PC-3 (cell line): ENCODE results near the gene TP53. TPM values are rescaled to one million over a fixed set of nuclear protein-coding genes. Genes with fewer than 3 reads are reported as not detected.

ENCODE experiments used
- ATAC-seq: fragments of 200-7000 bp; cut with Tn5 transposase; 2 replicates; pipeline ENCODE4 v1.9.1; 2020; ENCODE audit warnings: mild to moderate bottlenecking, moderate library complexity
- BruUV-seq: library from RNA; stranded (reverse); fragments of 400-500 nt; replicated peaks from 2 replicates; lab custom pipeline; 2021; lab: Mats Ljungman, UMichigan
- CTCF ChIA-PET: fragments of 300-600 bp; sonication (Branson Sonifier 250); formaldehyde crosslinking; loops from one replicate; lab custom pipeline; 2022; ENCODE audit warnings: antibody characterized with exemption; lab: Charles Lee
- POLR2A ChIA-PET: fragments of 300-600 bp; sonication (Branson Sonifier 250); formaldehyde crosslinking; loops from one replicate; lab custom pipeline; 2022; ENCODE audit warnings: antibody characterized with exemption; ENCODE audit not compliant: unreplicated experiment; lab: Charles Lee
- DNase-seq: peaks from one replicate; pipeline ENCODE4 v3.0.0-alpha.2; 2015
- H2AFZ ChIP-seq: fragments of 300-600 bp; sonication (generic); 2 replicates; pipeline ENCODE4 v1.6.0; 2016; ENCODE audit warnings: antibody characterized with exemption, low read length
- H3F3A ChIP-seq: fragments of 300-600 bp; sonication (generic); one replicate; pipeline ENCODE4 v1.6.0; 2017; ENCODE audit warnings: antibody characterized with exemption, low read length, control low read depth, mild to moderate bottlenecking; ENCODE audit not compliant: unreplicated experiment
- H3K27ac ChIP-seq: fragments of 300-600 bp; sonication (generic); 2 replicates; pipeline ENCODE4 v1.5.1; 2016; ENCODE audit warnings: mild to moderate bottlenecking, low read length
- H3K27me3 ChIP-seq: fragments of 300-600 bp; sonication (generic); 2 replicates; pipeline ENCODE4 v1.6.1; 2016; ENCODE audit warnings: low read length, mixed read lengths
- H3K36me3 ChIP-seq: fragments of 300-600 bp; sonication (generic); 2 replicates; pipeline ENCODE4 v1.6.1; 2016; ENCODE audit warnings: low read depth, mixed run types, low read length, mixed read lengths
- H3K4me1 ChIP-seq: fragments of 300-600 bp; sonication (generic); 2 replicates; pipeline ENCODE4 v1.5.1; 2016; ENCODE audit warnings: low read length; ENCODE audit not compliant: insufficient read depth
- H3K4me2 ChIP-seq: fragments of 300-600 bp; sonication (generic); 2 replicates; pipeline ENCODE4 v1.6.0; 2016; ENCODE audit warnings: low read length
- H3K4me3 ChIP-seq: fragments of 300-600 bp; sonication (generic); 2 replicates; pipeline ENCODE4 v1.5.1; 2016; ENCODE audit warnings: mild to moderate bottlenecking, low read length, mixed read lengths
- H3K79me2 ChIP-seq: fragments of 300-600 bp; sonication (generic); 2 replicates; pipeline ENCODE4 v1.6.1; 2017; ENCODE audit warnings: low read length, mixed read lengths
- H3K9ac ChIP-seq: fragments of 300-600 bp; sonication (generic); 2 replicates; pipeline ENCODE4 v1.6.0; 2016; ENCODE audit warnings: mild to moderate bottlenecking, low read length
- H3K9me2 ChIP-seq: fragments of 300-600 bp; sonication (generic); replicated peaks from 2 replicates; pipeline ENCODE4 v1.6.1; 2016; ENCODE audit warnings: mixed run types, low read length, mixed read lengths
- H3K9me3 ChIP-seq: fragments of 300-600 bp; sonication (generic); 2 replicates; pipeline ENCODE4 v1.6.1; 2016; ENCODE audit warnings: low read length, mixed read lengths
- H4K20me1 ChIP-seq: fragments of 300-600 bp; sonication (generic); 2 replicates; pipeline ENCODE4 v1.6.1; 2016; ENCODE audit warnings: low read length, mixed read lengths
- CTCF ChIP-seq: fragments of 300-600 bp; sonication (generic); conservative IDR thresholded peaks from 2 replicates; pipeline ENCODE4 v1.5.1; 2017; ENCODE audit warnings: antibody characterized with exemption, low read depth, mild to moderate bottlenecking, low read length
- EZH2 ChIP-seq: fragments of 300-600 bp; sonication (generic); IDR thresholded peaks from one replicate; pipeline ENCODE4 v1.6.1; 2017; ENCODE audit warnings: antibody characterized with exemption, mild to moderate bottlenecking, low read length; ENCODE audit not compliant: unreplicated experiment
- EZH2phosphoT487 ChIP-seq: fragments of 300-600 bp; sonication (generic); IDR thresholded peaks from 2 replicates; pipeline ENCODE4 v1.6.1; 2018; ENCODE audit warnings: mild to moderate bottlenecking, antibody characterized with exemption, low read length, borderline replicate concordance
- intact Hi-C: fragments of 100-400 bp; cut with micrococcal nuclease; formaldehyde crosslinking; loops from 2 replicates; pipeline ENCODE4 v1.9.0; 2023
- total RNA-seq: library from RNA; depleted of rRNA; stranded (reverse); fragments of >200 nt; gene quantifications from 2 replicates; pipeline ENCODE4 v1.2.3, GENCODE V29; 2014

Gene TP53
- total RNA-seq, 1 experiment from 2014 or later: 3.4 TPM

- no peaks in the 10 kb centered on the region for H3K27me3 ChIP-seq
- no peaks in the 10 kb centered on the region for H3K9me3 ChIP-seq
- POLR2A ChIA-PET: no interaction called here
- H3K9ac ChIP-seq: no peak overlapping the region
- DNase-seq (no peak), ATAC-seq (no peak)
- H3K9me2 ChIP-seq: no peaks in the 10 kb centered on the region
- no peak overlapping the region for H3K27ac ChIP-seq
- intact Hi-C loops: no loop called here
- no peaks in the 10 kb centered on the region for H3K4me1 ChIP-seq
- no peak overlapping the region for H3K4me2 ChIP-seq
- H3K79me2 ChIP-seq: no peaks in the 10 kb centered on the region
- no peaks in the 10 kb centered on the region for H3F3A ChIP-seq
- H2AFZ ChIP-seq: no peak overlapping the region
- BruUV-seq: no TSS peak
- CTCF ChIA-PET: no interaction called here
- no peak for TF ChIP-seq EZH2
- TF ChIP-seq EZH2phosphoT487: no peak
- no peak for TF ChIP-seq CTCF
- no peaks in the 10 kb centered on the region for H3K36me3 ChIP-seq
- no peak overlapping the region for H3K4me3 ChIP-seq
- H4K20me1 ChIP-seq: no peaks in the 10 kb centered on the region
These were observed 21.7 kb upstream of the TP53 start for GRCh38 chr17:7709031-7709430.

GRCh38 chr17:7707858-7708750 is 20.8 kb upstream of the TP53 start:
- no TSS peak for BruUV-seq
- no peaks in the 10 kb centered on the region for H3K36me3 ChIP-seq
- no peaks in the 10 kb centered on the region for H3K27me3 ChIP-seq
- no peaks in the 10 kb centered on the region for H3K9me3 ChIP-seq
- no peaks in the 10 kb centered on the region for H3F3A ChIP-seq
- CTCF ChIA-PET: no interaction called here
- H3K9ac ChIP-seq: no peak overlapping the region
- ATAC-seq (no peak), DNase-seq (no peak)
- H2AFZ ChIP-seq: no peak overlapping the region
- POLR2A ChIA-PET: no interaction called here
- H3K79me2 ChIP-seq: no peaks in the 10 kb centered on the region
- no peak overlapping the region for H3K27ac ChIP-seq
- no peak overlapping the region for H3K4me2 ChIP-seq
- no peak for TF ChIP-seq CTCF
- intact Hi-C loops: no loop called here
- H3K4me1 ChIP-seq: no peaks in the 10 kb centered on the region
- no peaks in the 10 kb centered on the region for H3K9me2 ChIP-seq
- H4K20me1 ChIP-seq: no peaks in the 10 kb centered on the region
- no peak overlapping the region for H3K4me3 ChIP-seq

- ATAC-seq (no peak), DNase-seq (no peak)
- Histone ChIP-seq H3F3A (no peaks in the 10 kb centered on the region), H3K4me3 (no peak overlapping the region), H4K20me1 (no peaks in the 10 kb centered on the region), H3K4me2 (no peak overlapping the region), H3K27ac (no peak overlapping the region), H3K4me1 (no peaks in the 10 kb centered on the region), H3K9me3 (no peaks in the 10 kb centered on the region), H3K36me3 (no peaks in the 10 kb centered on the region), H3K79me2 (no peaks in the 10 kb centered on the region), H3K27me3 (no peaks in the 10 kb centered on the region), H3K9me2 (no peaks in the 10 kb centered on the region), H3K9ac (no peak overlapping the region), H2AFZ (no peak overlapping the region)
- intact Hi-C loops: no loop called here
- ChIA-PET CTCF (no interaction called here), POLR2A (no interaction called here)
- no TSS peak for BruUV-seq
- no peak for TF ChIP-seq EZH2
- no peak for TF ChIP-seq EZH2phosphoT487
- no peak for TF ChIP-seq CTCF
These were observed 20.2 kb upstream of the TP53 start for GRCh38 chr17:7707446-7707845.
